GM19328 (cell line): Measurements from ENCODE around the gene LGALS13.
"Not testable (repeated sequence)": the region's sequence is repeated elsewhere in the genome, so short reads cannot be mapped to it uniquely, and the experiment has no call there.

Experiments
- ATAC-seq: cut with Tn5 transposase; IDR thresholded peaks from one replicate; pipeline ENCODE4 v1.9.1; 2021; ENCODE audit warnings: mild to moderate bottlenecking, moderate library complexity; ENCODE audit not compliant: unreplicated experiment

LGALS13 gene

GRCh38 chr19:39613597-39613996 is 11.3 kb downstream of the LGALS13 start:
- ATAC-seq = no peak

GRCh38 chr19:39617745-39618144 is 15.4 kb downstream of the LGALS13 start:
- ATAC-seq = no peak

GRCh38 chr19:39623946-39624345 is 21.6 kb downstream of the LGALS13 start:
- ATAC-seq = no peak

- not testable (repeated sequence) for ATAC-seq
Measured at GRCh38 chr19:39627631-39628030, 25.3 kb downstream of the LGALS13 start.

GRCh38 chr19:39631178-39631577 is 28.9 kb downstream of the LGALS13 start:
- ATAC-seq = no peak

GRCh38 chr19:39631626-39632025 is 29.3 kb downstream of the LGALS13 start:
- no peak for ATAC-seq

- ATAC-seq = no peak
Measured at GRCh38 chr19:39637891-39638290, 35.6 kb downstream of the LGALS13 start.

GRCh38 chr19:39641773-39642172 is 39.4 kb downstream of the LGALS13 start:
- no peak for ATAC-seq

GRCh38 chr19:39643591-39643990 is 41.3 kb downstream of the LGALS13 start:
- no peak for ATAC-seq

GRCh38 chr19:39645800-39646411 is 43.6 kb downstream of the LGALS13 start:
- ATAC-seq = no peak

GRCh38 chr19:39647918-39648317 is 45.6 kb downstream of the LGALS13 start:
- ATAC-seq = no peak

- ATAC-seq = no peak
Measured at GRCh38 chr19:39655613-39656012, 53.3 kb downstream of the LGALS13 start, which contains the start of gene LGALS16. Gene LGALS16 (plus strand): TSS chr19:39655913. CDS start chr19:39655962, 49 bp downstream.
